ENCODE data around the gene CYP27C1. TPM values are rescaled to one million over a fixed set of nuclear protein-coding genes. Genes with fewer than 3 reads are reported as not detected.
A peak's percentile ranks its signal among the peaks of the same experiment; 100 is the strongest.

CYP27C1 gene, protein sequence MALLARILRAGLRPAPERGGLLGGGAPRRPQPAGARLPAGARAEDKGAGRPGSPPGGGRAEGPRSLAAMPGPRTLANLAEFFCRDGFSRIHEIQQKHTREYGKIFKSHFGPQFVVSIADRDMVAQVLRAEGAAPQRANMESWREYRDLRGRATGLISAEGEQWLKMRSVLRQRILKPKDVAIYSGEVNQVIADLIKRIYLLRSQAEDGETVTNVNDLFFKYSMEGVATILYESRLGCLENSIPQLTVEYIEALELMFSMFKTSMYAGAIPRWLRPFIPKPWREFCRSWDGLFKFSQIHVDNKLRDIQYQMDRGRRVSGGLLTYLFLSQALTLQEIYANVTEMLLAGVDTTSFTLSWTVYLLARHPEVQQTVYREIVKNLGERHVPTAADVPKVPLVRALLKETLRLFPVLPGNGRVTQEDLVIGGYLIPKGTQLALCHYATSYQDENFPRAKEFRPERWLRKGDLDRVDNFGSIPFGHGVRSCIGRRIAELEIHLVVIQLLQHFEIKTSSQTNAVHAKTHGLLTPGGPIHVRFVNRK
- total RNA-seq = not detected in 2 replicates

DNA sequence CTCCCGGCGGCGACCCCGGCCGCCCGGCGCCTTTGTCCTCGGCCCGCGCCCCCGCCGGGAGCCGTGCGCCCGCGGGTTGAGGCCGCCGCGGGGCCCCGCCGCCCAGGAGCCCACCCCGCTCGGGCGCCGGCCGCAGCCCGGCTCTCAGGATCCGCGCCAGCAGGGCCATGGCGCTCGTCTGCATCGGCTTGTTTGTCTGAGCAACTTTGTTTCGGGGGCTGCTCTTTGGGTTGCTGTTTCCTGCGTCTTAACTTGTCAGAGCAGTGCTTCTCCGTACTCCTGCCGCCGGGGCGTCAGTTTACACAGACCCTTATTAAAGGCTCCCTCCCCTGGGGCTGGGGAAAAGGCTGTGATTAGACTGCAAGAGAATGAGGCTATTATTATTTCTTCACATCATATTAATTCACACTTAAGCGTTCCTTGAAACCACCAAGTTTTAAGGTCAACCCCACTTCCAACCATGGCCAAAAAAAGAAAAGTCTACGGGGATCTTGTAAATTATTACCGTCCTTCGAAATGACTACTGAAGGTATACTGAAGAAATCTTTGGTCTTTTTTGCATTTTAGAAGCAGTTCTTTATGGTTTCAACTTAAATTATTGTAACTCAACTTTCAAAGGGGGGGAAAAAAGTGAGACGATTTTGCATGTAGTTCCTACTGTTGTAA, at the start of gene CYP27C1:
Gene CYP27C1, minus strand, starts transcription at position 198 of the 666 bp plus-strand sequence. Its CDS starts 29 bp downstream, at position 169.
- peak within 1 kb of the TSS; percentile 46 for H3K27ac Mint-ChIP-seq
- ChIA-PET CTCF (no interaction called here), POLR2A (no interaction called here)
- H3K36me3 Mint-ChIP-seq (ENCODE audit: low read depth) = no peaks in the 10 kb centered on the region
- ATAC-seq (ENCODE audit: low read depth) (peak; percentile 25), DNase-seq (no peak)
- TF ChIP-seq, protein P1, sequence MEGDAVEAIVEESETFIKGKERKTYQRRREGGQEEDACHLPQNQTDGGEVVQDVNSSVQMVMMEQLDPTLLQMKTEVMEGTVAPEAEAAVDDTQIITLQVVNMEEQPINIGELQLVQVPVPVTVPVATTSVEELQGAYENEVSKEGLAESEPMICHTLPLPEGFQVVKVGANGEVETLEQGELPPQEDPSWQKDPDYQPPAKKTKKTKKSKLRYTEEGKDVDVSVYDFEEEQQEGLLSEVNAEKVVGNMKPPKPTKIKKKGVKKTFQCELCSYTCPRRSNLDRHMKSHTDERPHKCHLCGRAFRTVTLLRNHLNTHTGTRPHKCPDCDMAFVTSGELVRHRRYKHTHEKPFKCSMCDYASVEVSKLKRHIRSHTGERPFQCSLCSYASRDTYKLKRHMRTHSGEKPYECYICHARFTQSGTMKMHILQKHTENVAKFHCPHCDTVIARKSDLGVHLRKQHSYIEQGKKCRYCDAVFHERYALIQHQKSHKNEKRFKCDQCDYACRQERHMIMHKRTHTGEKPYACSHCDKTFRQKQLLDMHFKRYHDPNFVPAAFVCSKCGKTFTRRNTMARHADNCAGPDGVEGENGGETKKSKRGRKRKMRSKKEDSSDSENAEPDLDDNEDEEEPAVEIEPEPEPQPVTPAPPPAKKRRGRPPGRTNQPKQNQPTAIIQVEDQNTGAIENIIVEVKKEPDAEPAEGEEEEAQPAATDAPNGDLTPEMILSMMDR (IDR thresholded peaks at IDR 0.05) = no peak
- peaks cover 28% of the 10 kb centered on the region for H3K4me1 Mint-ChIP-seq
- intact Hi-C loops (cut with micrococcal nuclease) = no loop called here
- peaks cover 52% of the 10 kb centered on the region for H3K27me3 Mint-ChIP-seq
- peaks cover 2% of the 10 kb centered on the region for H3K9me3 Mint-ChIP-seq
- peak within 1 kb of the TSS; percentile 76 for H3K4me3 Mint-ChIP-seq

DNA sequence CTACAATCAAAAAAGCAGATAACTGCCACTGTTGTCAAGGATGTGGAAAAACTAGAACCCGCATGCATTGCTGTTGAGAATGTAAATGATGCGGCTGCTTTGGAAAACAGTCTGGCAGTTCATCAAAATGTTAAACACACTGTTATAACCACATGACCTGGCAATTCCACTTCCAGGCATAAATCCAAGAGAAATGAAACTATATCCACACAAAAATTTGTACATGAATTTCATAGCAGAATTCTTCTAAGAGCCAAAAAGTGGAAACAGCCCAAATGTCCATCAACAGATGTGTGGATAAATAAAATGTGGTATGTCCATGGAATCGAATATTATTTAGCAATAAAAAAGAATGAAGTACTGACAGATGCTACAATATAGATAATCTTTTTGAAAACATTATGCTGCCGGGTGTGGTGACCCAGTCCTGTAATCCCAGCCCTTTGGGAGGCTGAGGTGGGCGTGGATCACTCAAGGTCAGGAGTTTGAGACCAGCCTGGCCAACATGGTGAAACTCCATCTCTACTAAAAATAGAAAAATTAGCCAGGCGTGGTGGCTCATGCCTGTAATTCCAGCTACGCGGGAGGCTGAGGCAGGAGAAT, 41.8 kb upstream of the CYP27C1 start:
- ChIA-PET CTCF (interaction anchor here (1.5 kb wide), 1 partner anchor 194 kb away, joined by 4 read pairs; no protein-coding TSS in a partner anchor), POLR2A (no interaction called here)
- H3K27ac Mint-ChIP-seq = no peak overlapping the region
- H3K27me3 Mint-ChIP-seq = no peaks in the 10 kb centered on the region
- DNase-seq (no peak), ATAC-seq (ENCODE audit: low read depth) (no peak)
- no peaks in the 10 kb centered on the region for H3K4me1 Mint-ChIP-seq
- intact Hi-C loops (cut with micrococcal nuclease) = no loop called here
- no peak overlapping the region for H3K4me3 Mint-ChIP-seq
- TF ChIP-seq, protein P1 (IDR thresholded peaks at IDR 0.05) = no peak
- peaks cover 84% of the 10 kb centered on the region for H3K36me3 Mint-ChIP-seq (ENCODE audit: low read depth)
- H3K9me3 Mint-ChIP-seq = no peaks in the 10 kb centered on the region

DNA sequence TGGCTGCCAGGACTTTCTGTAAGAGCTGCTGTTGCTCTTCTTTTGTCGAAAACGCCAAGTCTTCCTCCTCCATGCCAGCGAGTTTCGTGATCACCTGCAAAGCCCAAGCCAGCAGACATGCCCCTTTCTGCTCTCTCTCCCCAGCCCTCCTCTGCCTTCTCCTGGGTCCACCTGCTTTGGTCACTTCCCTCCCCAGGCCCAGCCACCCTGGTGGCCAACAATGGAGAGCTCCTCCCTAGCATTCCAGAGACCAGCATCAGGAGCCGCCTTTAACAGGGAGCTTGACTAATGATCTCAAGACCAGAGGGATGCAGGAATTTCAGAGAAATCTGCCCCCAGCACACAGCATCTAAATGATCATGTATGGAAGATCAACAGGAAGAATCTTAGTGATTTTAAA, 39.3 kb upstream of the CYP27C1 start:
- peaks cover 82% of the 10 kb centered on the region for H3K36me3 Mint-ChIP-seq (ENCODE audit: low read depth)
- TF ChIP-seq, protein P1 (IDR thresholded peaks at IDR 0.05) = no peak
- H3K9me3 Mint-ChIP-seq = no peaks in the 10 kb centered on the region
- no peak for DNase-seq
- no peak for ATAC-seq (ENCODE audit: low read depth)
- no peak overlapping the region for H3K4me3 Mint-ChIP-seq
- no peaks in the 10 kb centered on the region for H3K4me1 Mint-ChIP-seq
- POLR2A ChIA-PET = no interaction called here
- H3K27ac Mint-ChIP-seq = no peak overlapping the region
- intact Hi-C loops (cut with micrococcal nuclease) = no loop called here
- no peaks in the 10 kb centered on the region for H3K27me3 Mint-ChIP-seq
- CTCF ChIA-PET = no interaction called here

DNA sequence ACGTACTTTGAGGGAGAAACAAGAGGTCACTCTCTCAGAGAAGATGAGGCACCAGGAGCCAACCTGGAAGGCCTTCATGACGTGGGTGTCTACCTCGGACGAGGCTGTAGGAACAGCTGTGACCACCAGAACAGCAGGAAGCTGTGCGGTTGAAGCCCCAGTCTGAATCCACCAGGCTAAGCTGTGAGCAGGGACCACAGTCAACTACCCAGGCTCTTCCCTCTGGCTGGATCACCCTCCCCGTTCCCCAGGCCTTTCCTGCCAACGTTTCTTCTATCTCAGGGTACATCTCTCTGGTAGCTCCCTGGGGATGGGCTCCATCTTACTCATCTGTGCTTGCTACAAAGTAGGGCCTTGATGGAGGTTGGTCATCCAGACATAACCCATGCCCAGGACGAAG, 36.8 kb upstream of the CYP27C1 start:
- ChIA-PET CTCF (no interaction called here), POLR2A (no interaction called here)
- H3K9me3 Mint-ChIP-seq = no peaks in the 10 kb centered on the region
- H3K27me3 Mint-ChIP-seq = no peaks in the 10 kb centered on the region
- intact Hi-C loops (cut with micrococcal nuclease) = no loop called here
- H3K4me1 Mint-ChIP-seq = no peaks in the 10 kb centered on the region
- peaks cover 68% of the 10 kb centered on the region for H3K36me3 Mint-ChIP-seq (ENCODE audit: low read depth)
- ATAC-seq (ENCODE audit: low read depth) (no peak), DNase-seq (no peak)
- H3K27ac Mint-ChIP-seq = no peak overlapping the region
- H3K4me3 Mint-ChIP-seq = no peak overlapping the region
- TF ChIP-seq, protein P1 (IDR thresholded peaks at IDR 0.05) = no peak

DNA sequence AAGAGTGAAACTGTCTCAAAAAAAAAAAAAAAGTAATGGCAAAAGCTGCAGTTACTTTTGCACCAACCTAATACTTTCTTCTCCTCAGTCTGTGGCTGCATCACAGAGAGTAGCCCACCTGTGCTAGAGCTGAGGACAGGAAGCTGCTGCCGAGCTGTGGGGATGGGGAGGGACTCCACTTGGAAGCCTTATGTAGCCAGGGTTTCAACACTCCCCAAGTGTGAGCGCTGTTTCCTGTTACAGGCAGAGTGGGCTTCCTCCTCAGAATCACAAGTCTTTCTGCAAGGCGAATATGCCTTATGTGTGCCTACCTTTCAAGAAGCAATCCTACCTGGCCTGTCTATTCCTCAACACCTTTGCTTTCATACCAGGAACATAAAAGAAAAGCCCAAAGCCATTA, 36.3 kb upstream of the CYP27C1 start:
- TF ChIP-seq, protein P1 (IDR thresholded peaks at IDR 0.05) = no peak
- Mint-ChIP-seq H3K27me3 (no peaks in the 10 kb centered on the region), H3K4me3 (no peak overlapping the region), H3K4me1 (no peaks in the 10 kb centered on the region), H3K36me3 (ENCODE audit: low read depth) (peaks cover 68% of the 10 kb centered on the region), H3K27ac (no peak overlapping the region), H3K9me3 (no peaks in the 10 kb centered on the region)
- intact Hi-C loops (cut with micrococcal nuclease) = no loop called here
- no peak for DNase-seq
- ChIA-PET CTCF (no interaction called here), POLR2A (no interaction called here)
- no peak for ATAC-seq (ENCODE audit: low read depth)
